A673 (cell line): ENCODE results near the gene PDGFD.

Experiments
- CTCF ChIP-seq: fragments of 300-800, 200-600 bp; sonication (generic); conservative IDR thresholded peaks from 2 replicates; pipeline ENCODE4 v1.5.1; 2017; ENCODE audit warnings: low read depth, mild to moderate bottlenecking, antibody characterized with exemption, low read length, moderate library complexity, mixed read lengths
- EZH2 ChIP-seq: fragments of 200-600 bp; sonication (generic); IDR thresholded peaks from 2 replicates; pipeline ENCODE4 v1.6.1; 2017; ENCODE audit warnings: borderline replicate concordance, low read depth, mild to moderate bottlenecking, mixed read lengths, antibody characterized with exemption, low read length; ENCODE audit not compliant: poor library complexity, severe bottlenecking

DNA sequence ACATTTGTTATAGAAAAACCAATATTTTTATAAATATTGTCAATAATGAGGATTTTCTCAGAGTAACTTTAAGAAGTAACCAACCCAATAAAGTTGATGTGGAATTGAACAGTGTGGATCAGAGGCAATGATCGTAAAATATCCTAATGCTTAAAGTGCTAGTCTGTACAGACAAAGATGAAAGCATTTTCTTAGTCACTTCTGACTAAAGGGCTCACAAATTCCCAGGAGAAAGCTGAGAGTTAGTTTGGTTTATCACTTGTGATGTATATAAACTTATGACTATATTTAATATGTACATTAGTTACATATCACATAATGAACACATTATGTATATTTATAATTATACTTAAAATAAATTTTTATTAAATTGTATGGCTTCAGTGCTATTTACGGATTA is 152.9 kb downstream of the PDGFD start:
- TF ChIP-seq CTCF (no peak), EZH2 (no peak)
